Endothelial cell of umbilical vein (primary cell): ENCODE data around the gene ARL1. TPM values are rescaled to one million over a fixed set of nuclear protein-coding genes. Genes with fewer than 3 reads are reported as not detected.

Experiments used
- BruUV-seq: library from RNA; stranded (reverse); fragments of 400-500 nt; replicated peaks from 2 replicates; lab custom pipeline; 2021; lab: Mats Ljungman, UMichigan
- CTCF ChIA-PET: fragments of 300-600, 350-600 bp; sonication (Branson Sonifier 250); formaldehyde crosslinking; loops from one replicate; lab custom pipeline; 2021; ENCODE audit warnings: antibody characterized with exemption, inconsistent platforms; lab: Charles Lee
- POLR2A ChIA-PET: fragments of 300-600, 350-600 bp; sonication (Branson Sonifier 250); formaldehyde crosslinking; loops from one replicate; lab custom pipeline; 2021; ENCODE audit warnings: antibody characterized with exemption, inconsistent platforms; lab: Charles Lee
- DNase-seq: peaks from one replicate; pipeline ENCODE4 v3.0.0-alpha.2; 2011; ENCODE audit warnings: low read depth, low spot score
- FAIRE-seq: peaks from 2 replicates; lab custom pipeline; 2011; peaks lifted over from hg19 to GRCh38; lab: Jason Lieb, UNC
- H2AFZ ChIP-seq: 2 replicates; pipeline ENCODE4 v1.6.0; 2012; ENCODE audit warnings: low read depth, low read length, control low read depth, inconsistent platforms
- H3K27ac ChIP-seq: 2 replicates; pipeline ENCODE4 v1.5.1; 2011; ENCODE audit warnings: low read depth, mild to moderate bottlenecking, control low read depth, low read length, moderate library complexity; ENCODE audit not compliant: insufficient read depth
- H3K27me3 ChIP-seq, 2 experiments: 2 replicates each; pipeline versions ENCODE4 v1.6.0 to v1.6.1; 2011; ENCODE audit warnings: low read length in 2 of 2, mixed read lengths in 1 of 2; ENCODE audit not compliant: control insufficient read depth in 2 of 2, insufficient read depth in 2 of 2
- H3K36me3 ChIP-seq, 2 experiments: 2 replicates in 1 of 2; 3 replicates in 1 of 2; pipeline ENCODE4 v1.5.1; 2011; ENCODE audit warnings: low read length in 2 of 2, mild to moderate bottlenecking in 1 of 2, moderate library complexity in 1 of 2; ENCODE audit not compliant: control insufficient read depth in 2 of 2, insufficient read depth in 2 of 2; ENCODE audit errors: extremely low read depth in 1 of 2
- H3K4me1 ChIP-seq: 3 replicates; pipeline ENCODE4 v1.5.1; 2011; ENCODE audit warnings: mild to moderate bottlenecking, low read length; ENCODE audit not compliant: control insufficient read depth, insufficient read depth; ENCODE audit errors: extremely low read depth
- H3K4me2 ChIP-seq: 2 replicates; pipeline ENCODE4 v1.6.1; 2011; ENCODE audit warnings: low read length, control low read depth, mixed read lengths; ENCODE audit not compliant: insufficient read depth
- H3K4me3 ChIP-seq, 3 experiments: fragments of 200-600 bp in 1 of 3; sonication (generic), shearing (Covaris generic) in 1 of 3; replicated peaks in 1 of 3; 2 replicates each; pipeline ENCODE4 v1.5.1; 2011 to 2016; ENCODE audit warnings: control low read depth in 3 of 3, low read length in 3 of 3, mild to moderate bottlenecking in 2 of 3, inconsistent platforms in 1 of 3, low read depth in 1 of 3, moderate library complexity in 1 of 3; ENCODE audit not compliant: insufficient read depth in 1 of 3
- H3K79me2 ChIP-seq: 2 replicates; pipeline ENCODE4 v1.6.0; 2012; ENCODE audit warnings: low read length, inconsistent platforms; ENCODE audit not compliant: control insufficient read depth, insufficient read depth
- H3K9ac ChIP-seq: replicated peaks from 2 replicates; pipeline ENCODE3; 2011; ENCODE audit warnings: low read length, control low read depth; ENCODE audit not compliant: insufficient read depth; ENCODE audit errors: extremely low read depth
- H3K9me1 ChIP-seq: replicated peaks from 3 replicates; pipeline ENCODE4 v1.6.0; 2011; ENCODE audit warnings: mild to moderate bottlenecking, low read length; ENCODE audit not compliant: control insufficient read depth, insufficient read depth; ENCODE audit errors: extremely low read depth
- H3K9me3 ChIP-seq: replicated peaks from 2 replicates; pipeline ENCODE4 v1.5.1; 2012; ENCODE audit warnings: low read length, inconsistent platforms; ENCODE audit not compliant: control insufficient read depth, insufficient read depth
- H4K20me1 ChIP-seq: replicated peaks from 2 replicates; pipeline ENCODE3; 2011; ENCODE audit warnings: mild to moderate bottlenecking, low read length; ENCODE audit not compliant: control insufficient read depth, insufficient read depth; ENCODE audit errors: extremely low read depth
- CTCF ChIP-seq, 2 donors: IDR thresholded peaks; 1 replicate in 1 of 2; 2 replicates in 1 of 2; pipeline ENCODE4 v1.5.1; 2011; ENCODE audit warnings: low read length in 2 of 2, mild to moderate bottlenecking in 2 of 2, moderate library complexity in 2 of 2, control low read depth in 1 of 2, inconsistent platforms in 1 of 2, low read depth in 1 of 2; ENCODE audit not compliant: insufficient read depth in 1 of 2; ENCODE audit errors: extremely low read depth in 1 of 2
- EZH2 ChIP-seq: IDR thresholded peaks from 2 replicates; pipeline ENCODE4 v1.6.1; 2012; ENCODE audit warnings: borderline replicate concordance, low read depth, mild to moderate bottlenecking, moderate library complexity, low read length, inconsistent platforms; ENCODE audit not compliant: severe bottlenecking
- FOS ChIP-seq: IDR thresholded peaks from 2 replicates; pipeline ENCODE4 v1.6.1; 2011; ENCODE audit warnings: mild to moderate bottlenecking, low read length, moderate library complexity, borderline replicate concordance; ENCODE audit not compliant: insufficient read depth
- GATA2 ChIP-seq: IDR thresholded peaks from 2 replicates; pipeline ENCODE4 v1.7.0; 2011; ENCODE audit warnings: low read depth, mild to moderate bottlenecking, moderate library complexity, mixed read lengths, low read length; ENCODE audit not compliant: insufficient read length, insufficient read depth
- JUN ChIP-seq: IDR thresholded peaks from 2 replicates; pipeline ENCODE4 v1.6.1; 2011; ENCODE audit warnings: borderline replicate concordance, low read depth; ENCODE audit not compliant: insufficient read length, insufficient read depth
- MAX ChIP-seq: IDR thresholded peaks from 2 replicates; pipeline ENCODE4 v1.6.1; 2011; ENCODE audit not compliant: insufficient read depth, insufficient read length
- MYC ChIP-seq: IDR thresholded peaks from one replicate; pipeline ENCODE4 v1.6.1; 2011; ENCODE audit warnings: mild to moderate bottlenecking, low read depth, low read length
- POLR2A ChIP-seq: IDR thresholded peaks from 2 replicates; pipeline ENCODE4 v1.6.1; 2012; ENCODE audit warnings: low read depth, mild to moderate bottlenecking, control low read depth, low read length
- POLR2AphosphoS5 ChIP-seq: IDR thresholded peaks from 2 replicates; pipeline ENCODE4 v1.6.1; 2012; ENCODE audit warnings: low read depth, mild to moderate bottlenecking, control low read depth, low read length, moderate library complexity; ENCODE audit not compliant: insufficient read depth
- dilution Hi-C: fragments of 300-500 bp; cut with MboI; formaldehyde crosslinking; loops from one replicate; pipeline ENCODE4 v1.15.0; 2019; ENCODE audit warnings: low sequenced_read_pairs; ENCODE audit not compliant: extremely low pct_ligation_motif_present
- intact Hi-C: fragments of 100-400 bp; cut with micrococcal nuclease; formaldehyde crosslinking; loops from one replicate; pipeline ENCODE4 v1.10.0; 2022
- polyA plus RNA-seq, 4 experiments: library from polyadenylated mRNA; depleted of rRNA in 3 of 4; stranded (reverse) in 3 of 4; unstranded in 1 of 4; fragments of >200 nt; gene quantifications; 2 replicates each; pipeline versions ENCODE4 v1.2.1 to v1.2.3, GENCODE V29; 2011 to 2012; ENCODE audit warnings: missing spikeins in 1 of 4
- total RNA-seq: library from RNA; stranded (reverse); gene quantifications from 2 replicates; pipeline ENCODE4 v1.2.3, GENCODE V29; 2021

ARL1 gene
- total and polyA plus RNA-seq, 2 donors (not counting 3 experiments of a cell fraction or from before 2014, with no cell fraction given): 30.4 to 76.5 TPM

- H4K20me1 ChIP-seq: no peaks in the 10 kb centered on the region
- BruUV-seq: no TSS peak
- H3K4me1 ChIP-seq: no peaks in the 10 kb centered on the region
- H3K27me3 ChIP-seq: no peaks in the 10 kb centered on the region
- DNase-seq (no peak), FAIRE-seq (peak; percentile 8)
- no peak overlapping the region for H2AFZ ChIP-seq
- H3K9me3 ChIP-seq: no peaks in the 10 kb centered on the region
- ChIA-PET CTCF (interaction anchor here (0.9 to 1.4 kb wide), 2 partner anchors 13 to 23 kb away, joined by 3 read pairs; no protein-coding TSS in a partner anchor), POLR2A (no interaction called here)
- H3K9ac ChIP-seq: no peak overlapping the region
- intact Hi-C loops (no loop called here), dilution Hi-C loops (no loop called here)
- H3K9me1 ChIP-seq: no peaks in the 10 kb centered on the region
- H3K27ac ChIP-seq: no peak overlapping the region
- H3K36me3 ChIP-seq: peaks cover 10 to 16% of the 10 kb centered on the region in 2 experiments
- H3K79me2 ChIP-seq: no peaks in the 10 kb centered on the region
- no peak overlapping the region for H3K4me3 ChIP-seq
- H3K4me2 ChIP-seq: no peak overlapping the region
- no peak for TF ChIP-seq JUN
- TF ChIP-seq POLR2AphosphoS5: no peak
- no peak for TF ChIP-seq EZH2
- no peak for TF ChIP-seq FOS
- no peak for TF ChIP-seq CTCF (IDR thresholded peaks at IDR 0.05; ENCODE audit: extremely low read depth in 1 of 2, insufficient read depth in 1 of 2, low read depth in 1 of 2, low read length in 2 of 2)
- no peak for TF ChIP-seq MYC
- TF ChIP-seq GATA2: no peak
- TF ChIP-seq MAX: no peak
- TF ChIP-seq POLR2A: no peak
Observed at GRCh38 chr12:101372431-101372830, 35.1 kb downstream of the ARL1 start.
